Measurements from ENCODE around the gene BAHCC1. TPM values are rescaled to one million over a fixed set of nuclear protein-coding genes. Genes with fewer than 3 reads are reported as not detected.

The BAHCC1 gene
- total and polyA plus RNA-seq, 9 of the 15 experiments (the other 6 are each of a cell fraction or from before 2014, with no cell fraction given), result 0.14 to 26.9 (median 5.0) TPM

DNA sequence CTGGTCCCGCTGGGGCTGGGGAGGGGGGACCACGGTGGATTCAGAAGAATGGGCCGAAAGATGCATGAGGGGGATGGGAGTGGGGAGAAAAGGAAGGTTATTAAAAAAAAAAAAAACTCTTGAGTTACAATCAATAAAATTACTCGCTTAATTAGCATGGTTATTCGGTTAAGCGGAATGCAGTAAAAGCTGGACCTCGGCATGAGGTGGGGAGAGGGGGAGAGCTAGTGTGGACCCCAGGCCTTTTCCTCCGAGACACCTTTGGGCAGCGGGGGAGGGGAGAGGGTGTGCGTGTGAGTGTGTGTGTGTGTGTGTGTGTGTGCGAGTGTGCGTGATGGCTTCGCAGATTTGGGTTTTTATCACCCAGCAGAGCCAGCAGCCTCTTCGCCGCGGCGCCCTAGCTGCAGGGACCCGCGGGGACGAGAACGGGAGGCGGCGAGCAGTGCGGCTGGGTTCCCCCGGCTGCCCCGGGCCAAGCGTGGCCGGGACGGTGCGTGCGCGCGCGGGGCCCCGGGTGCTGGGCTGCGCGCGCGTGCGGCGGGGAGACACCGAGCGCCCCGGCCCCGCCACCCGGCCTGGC is 3.7 kb downstream of the BAHCC1 start (continued):
- TF ChIP-seq ZMIZ1 (IDR thresholded peaks at IDR 0.05; ENCODE audit: low read depth in 2 of 2, low read length in 2 of 2), result no peak
- TF ChIP-seq POLR3G (IDR thresholded peaks at IDR 0.05; ENCODE audit: extremely low read depth, insufficient read length, insufficient replicate concordance), result no peak
- no peak for TF ChIP-seq ETV1 (tag; conservative IDR thresholded peaks at IDR 0.05; ENCODE audit: low read depth)
- TF ChIP-seq, protein P1, sequence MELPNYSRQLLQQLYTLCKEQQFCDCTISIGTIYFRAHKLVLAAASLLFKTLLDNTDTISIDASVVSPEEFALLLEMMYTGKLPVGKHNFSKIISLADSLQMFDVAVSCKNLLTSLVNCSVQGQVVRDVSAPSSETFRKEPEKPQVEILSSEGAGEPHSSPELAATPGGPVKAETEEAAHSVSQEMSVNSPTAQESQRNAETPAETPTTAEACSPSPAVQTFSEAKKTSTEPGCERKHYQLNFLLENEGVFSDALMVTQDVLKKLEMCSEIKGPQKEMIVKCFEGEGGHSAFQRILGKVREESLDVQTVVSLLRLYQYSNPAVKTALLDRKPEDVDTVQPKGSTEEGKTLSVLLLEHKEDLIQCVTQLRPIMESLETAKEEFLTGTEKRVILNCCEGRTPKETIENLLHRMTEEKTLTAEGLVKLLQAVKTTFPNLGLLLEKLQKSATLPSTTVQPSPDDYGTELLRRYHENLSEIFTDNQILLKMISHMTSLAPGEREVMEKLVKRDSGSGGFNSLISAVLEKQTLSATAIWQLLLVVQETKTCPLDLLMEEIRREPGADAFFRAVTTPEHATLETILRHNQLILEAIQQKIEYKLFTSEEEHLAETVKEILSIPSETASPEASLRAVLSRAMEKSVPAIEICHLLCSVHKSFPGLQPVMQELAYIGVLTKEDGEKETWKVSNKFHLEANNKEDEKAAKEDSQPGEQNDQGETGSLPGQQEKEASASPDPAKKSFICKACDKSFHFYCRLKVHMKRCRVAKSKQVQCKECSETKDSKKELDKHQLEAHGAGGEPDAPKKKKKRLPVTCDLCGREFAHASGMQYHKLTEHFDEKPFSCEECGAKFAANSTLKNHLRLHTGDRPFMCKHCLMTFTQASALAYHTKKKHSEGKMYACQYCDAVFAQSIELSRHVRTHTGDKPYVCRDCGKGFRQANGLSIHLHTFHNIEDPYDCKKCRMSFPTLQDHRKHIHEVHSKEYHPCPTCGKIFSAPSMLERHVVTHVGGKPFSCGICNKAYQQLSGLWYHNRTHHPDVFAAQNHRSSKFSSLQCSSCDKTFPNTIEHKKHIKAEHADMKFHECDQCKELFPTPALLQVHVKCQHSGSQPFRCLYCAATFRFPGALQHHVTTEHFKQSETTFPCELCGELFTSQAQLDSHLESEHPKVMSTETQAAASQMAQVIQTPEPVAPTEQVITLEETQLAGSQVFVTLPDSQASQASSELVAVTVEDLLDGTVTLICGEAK (IDR thresholded peaks at IDR 0.05), result peak; percentile 56; the same call in 1 of the 2 replicates
- TF ChIP-seq, protein P1 (CRISPR knock-in tag; IDR thresholded peaks at IDR 0.05), result no peak
- 0 out of 2 replicates have a peak, but pooled peaks have one; percentile 32 for TF ChIP-seq HDAC2 (IDR thresholded peaks at IDR 0.05)
- no peak for TF ChIP-seq HNRNPK (IDR thresholded peaks at IDR 0.05; ENCODE audit: low read depth, low read length, poor library complexity, severe bottlenecking)
